ENCODE measurements around the gene MED14.

DNA sequence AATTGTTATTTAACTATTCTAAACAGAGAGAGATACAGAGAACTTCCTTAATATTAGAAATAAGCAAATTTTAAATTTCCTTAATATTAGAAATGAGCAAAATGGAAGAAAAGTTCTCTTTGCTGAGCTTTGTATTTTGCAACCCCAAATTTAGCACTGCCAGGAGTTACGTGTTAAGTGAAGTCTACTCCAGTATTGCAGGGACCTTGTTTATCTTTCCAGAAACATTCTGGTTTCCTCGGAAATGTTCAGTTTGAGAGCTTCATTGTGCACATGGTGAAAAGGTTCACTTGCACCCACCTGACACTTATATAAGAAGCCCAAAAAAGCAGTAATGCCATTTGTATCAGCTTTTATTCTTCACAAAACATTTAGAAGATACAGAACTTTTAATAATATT lies 81.8 kb downstream of the MED14 start:
- no peak for TF ChIP-seq NFRKB (IDR thresholded peaks at IDR 0.05)
- TF ChIP-seq TARDBP (IDR thresholded peaks at IDR 0.05): no peak
- TF ChIP-seq HDGF (IDR thresholded peaks at IDR 0.05; ENCODE audit: borderline replicate concordance): no peak
- no peak for TF ChIP-seq FOXA1 (IDR thresholded peaks at IDR 0.05)
- TF ChIP-seq BHLHE40 (IDR thresholded peaks at IDR 0.05; ENCODE audit: borderline replicate concordance): no peak
- TF ChIP-seq CTBP1 (IDR thresholded peaks at IDR 0.05; ENCODE audit: borderline replicate concordance): no peak
- TF ChIP-seq FOXK2 (IDR thresholded peaks at IDR 0.05): no peak
- TF ChIP-seq FOXM1 (IDR thresholded peaks at IDR 0.05; ENCODE audit: borderline replicate concordance): no peak
- TF ChIP-seq ARNT (IDR thresholded peaks at IDR 0.05): no peak
- TF ChIP-seq ZNF384 (IDR thresholded peaks at IDR 0.05): no peak
- no peak for TF ChIP-seq SP1 (IDR thresholded peaks at IDR 0.05)
- TF ChIP-seq L3MBTL2 (conservative IDR thresholded peaks at IDR 0.05): no peak
- TF ChIP-seq ELF4 (IDR thresholded peaks at IDR 0.05): no peak

Measured in HEK293T (cell line).